H9 (cell line): ENCODE measurements around the gene ENDOV. TPM values are rescaled to one million over a fixed set of nuclear protein-coding genes. Genes with fewer than 3 reads are reported as not detected.

Experiments used
- DNase-seq: peaks from one replicate; pipeline ENCODE4 v3.0.0-alpha.2; 2017
- H2AFZ ChIP-seq: one replicate; pipeline ENCODE4 v1.6.1; 2013; ENCODE audit warnings: mild to moderate bottlenecking, low read length, control low read depth, moderate library complexity
- H2AK5ac ChIP-seq: 2 replicates; pipeline ENCODE4 v1.6.1; 2013; ENCODE audit warnings: low read length, control low read depth, mixed read lengths; ENCODE audit not compliant: insufficient read length
- H2BK120ac ChIP-seq: one replicate; pipeline ENCODE4 v1.6.1; 2013; ENCODE audit warnings: low read depth, mild to moderate bottlenecking, low read length, control low read depth, inconsistent platforms; ENCODE audit not compliant: poor library complexity, severe bottlenecking
- H2BK12ac ChIP-seq: 2 replicates; pipeline ENCODE4 v1.6.1; 2013; ENCODE audit warnings: low read length, control low read depth, mixed read lengths, low read depth; ENCODE audit not compliant: insufficient read length
- H2BK15ac ChIP-seq: 2 replicates; pipeline ENCODE4 v1.6.1; 2013; ENCODE audit warnings: low read depth, low read length, control low read depth
- H2BK20ac ChIP-seq: one replicate; pipeline ENCODE4 v1.6.1; 2013; ENCODE audit warnings: low read depth, mild to moderate bottlenecking, low read length, control low read depth, inconsistent platforms; ENCODE audit not compliant: poor library complexity, severe bottlenecking
- H2BK5ac ChIP-seq: 2 replicates; pipeline ENCODE4 v1.6.1; 2013; ENCODE audit warnings: low read length, control low read depth, mixed read lengths; ENCODE audit not compliant: insufficient read length
- H3K14ac ChIP-seq: 2 replicates; pipeline ENCODE4 v1.6.1; 2013; ENCODE audit warnings: low read length, control low read depth; ENCODE audit not compliant: insufficient read depth
- H3K18ac ChIP-seq: 2 replicates; pipeline ENCODE4 v1.6.1; 2013; ENCODE audit warnings: low read depth, mild to moderate bottlenecking, mixed read lengths, low read length, control low read depth; ENCODE audit not compliant: insufficient read length
- H3K23ac ChIP-seq: 2 replicates; pipeline ENCODE4 v1.6.1; 2013; ENCODE audit warnings: low read length, control low read depth, mixed read lengths, low read depth; ENCODE audit not compliant: insufficient read length
- H3K23me2 ChIP-seq: 2 replicates; pipeline ENCODE4 v1.6.1; 2013; ENCODE audit warnings: low read depth, mild to moderate bottlenecking, mixed read lengths, low read length, control low read depth; ENCODE audit not compliant: insufficient read length, poor library complexity, severe bottlenecking
- H3K27ac ChIP-seq: 2 replicates; pipeline ENCODE4 v1.5.1; 2013; ENCODE audit warnings: low read length, control low read depth, mixed read lengths, low read depth; ENCODE audit not compliant: insufficient read length
- H3K27me3 ChIP-seq: 2 replicates; pipeline ENCODE4 v1.6.1; 2013; ENCODE audit warnings: low read length, control low read depth, inconsistent platforms; ENCODE audit not compliant: insufficient read depth
- H3K4ac ChIP-seq: 2 replicates; pipeline ENCODE4 v1.6.1; 2013; ENCODE audit warnings: low read depth, mild to moderate bottlenecking, control low read depth, inconsistent platforms, low read length, moderate library complexity
- H3K4me1 ChIP-seq: 2 replicates; pipeline ENCODE4 v1.6.1; 2013; ENCODE audit warnings: low read length, control low read depth, inconsistent platforms; ENCODE audit not compliant: insufficient read depth
- H3K4me2 ChIP-seq: 2 replicates; pipeline ENCODE4 v1.6.1; 2013; ENCODE audit warnings: low read length, control low read depth, mixed read lengths; ENCODE audit not compliant: insufficient read length, insufficient read depth
- H3K56ac ChIP-seq: 2 replicates; pipeline ENCODE4 v1.6.1; 2013; ENCODE audit warnings: low read depth, mild to moderate bottlenecking, mixed read lengths, low read length, control low read depth; ENCODE audit not compliant: insufficient read length
- H3K79me1 ChIP-seq: 2 replicates; pipeline ENCODE4 v1.6.1; 2013; ENCODE audit warnings: low read depth, mild to moderate bottlenecking, moderate library complexity, low read length, control low read depth, inconsistent platforms; ENCODE audit not compliant: insufficient read depth, poor library complexity, severe bottlenecking
- H3K79me2 ChIP-seq: 2 replicates; pipeline ENCODE4 v1.6.1; 2013; ENCODE audit warnings: low read length, control low read depth, inconsistent platforms; ENCODE audit not compliant: insufficient read depth
- H3K9ac ChIP-seq: 2 replicates; pipeline ENCODE4 v1.6.1; 2013; ENCODE audit warnings: low read length, control low read depth, mixed read lengths; ENCODE audit not compliant: insufficient read length; ENCODE audit errors: extremely low read depth
- H3K9me3 ChIP-seq: one replicate; pipeline ENCODE4 v1.6.1; 2013; ENCODE audit warnings: low read depth, low read length, inconsistent platforms; ENCODE audit not compliant: control insufficient read depth
- H3T11ph ChIP-seq: one replicate; pipeline ENCODE4 v1.6.1; 2013; ENCODE audit warnings: mild to moderate bottlenecking, low read length, control low read depth, inconsistent platforms
- H4K20me1 ChIP-seq: one replicate; pipeline ENCODE4 v1.6.1; 2013; ENCODE audit not compliant: control insufficient read depth, insufficient read length, insufficient read depth
- H4K5ac ChIP-seq: 2 replicates; pipeline ENCODE4 v1.6.1; 2013; ENCODE audit warnings: low read depth, mild to moderate bottlenecking, mixed read lengths, low read length, control low read depth; ENCODE audit not compliant: insufficient read length
- H4K8ac ChIP-seq: replicated peaks from 2 replicates; pipeline ENCODE4 v1.6.1; 2013; ENCODE audit warnings: low read length, control low read depth, mixed read lengths, low read depth; ENCODE audit not compliant: insufficient read length
- H4K91ac ChIP-seq: 2 replicates; pipeline ENCODE4 v1.6.1; 2013; ENCODE audit warnings: low read depth, mild to moderate bottlenecking, moderate library complexity, mixed read lengths, low read length, control low read depth; ENCODE audit not compliant: insufficient read length
- H3K27ac Mint-ChIP-seq, 3 experiments: 2 replicates in 2 of 3; 3 replicates in 1 of 3; pipeline ENCODE4 v1.8.0; 2020 to 2021; ENCODE audit warnings: mixed read lengths in 3 of 3, mild to moderate bottlenecking in 1 of 3, moderate library complexity in 1 of 3
- H3K27me3 Mint-ChIP-seq: 2 replicates; pipeline ENCODE4 v1.8.0; 2021; ENCODE audit warnings: low read depth, mild to moderate bottlenecking, moderate library complexity, mixed read lengths
- H3K36me3 Mint-ChIP-seq, 3 experiments: 2 replicates in 2 of 3; 3 replicates in 1 of 3; pipeline ENCODE4 v1.8.0; 2020 to 2021; ENCODE audit warnings: low read depth in 3 of 3, mixed read lengths in 3 of 3; ENCODE audit not compliant: insufficient read depth in 1 of 3
- H3K4me1 Mint-ChIP-seq, 2 experiments: 2 replicates each; pipeline ENCODE4 v1.8.0; 2020; ENCODE audit warnings: mixed read lengths in 2 of 2
- H3K4me3 Mint-ChIP-seq, 2 experiments: 2 replicates in 1 of 2; 3 replicates in 1 of 2; pipeline ENCODE4 v1.8.0; 2020 to 2021; ENCODE audit warnings: mild to moderate bottlenecking in 2 of 2, mixed read lengths in 2 of 2, moderate library complexity in 1 of 2
- H3K9me3 Mint-ChIP-seq, 2 experiments: 2 replicates in 1 of 2; 3 replicates in 1 of 2; pipeline ENCODE4 v1.8.0; 2020; ENCODE audit warnings: mild to moderate bottlenecking in 2 of 2, mixed read lengths in 2 of 2, moderate library complexity in 1 of 2
- WGBS: extraction: QIAGEN DNeasy Blood & Tissue Kit; methylation state at CpG from one replicate; pipeline ENCODE4 v1.1.7; 2013; ENCODE audit warnings: missing lambda C conversion rate, low lambda C conversion rate, mixed read lengths; ENCODE audit not compliant: insufficient read length; ENCODE audit errors: extremely low coverage; 5-methylcytosine and 5-hydroxymethylcytosine counted together
- total RNA-seq: library from RNA; stranded (reverse); gene quantifications from 2 replicates; pipeline ENCODE4 v1.2.1, GENCODE V29; 2021
- TF ChIP-seq, protein P1 (sequence below): fragments of 200-600 bp; sonication (generic); conservative IDR thresholded peaks from 3 replicates; pipeline ENCODE4 v1.8.0; 2021; ENCODE audit warnings: antibody characterized with exemption, mild to moderate bottlenecking

The ENDOV gene
- total RNA-seq, 1 experiment from 2014 or later = 17.1 TPM

GRCh38 chr17:80422276-80422675 is 7.3 kb downstream of the ENDOV start:
- no peaks in the 10 kb centered on the region for H3K9me3 Mint-ChIP-seq
- Histone ChIP-seq H2AFZ (no peak overlapping the region), H3K23ac (no peak overlapping the region), H3K79me1 (no peaks in the 10 kb centered on the region), H2BK5ac (no peak overlapping the region), H3K9me3 (no peaks in the 10 kb centered on the region), H3T11ph (no peak overlapping the region), H3K27me3 (no peaks in the 10 kb centered on the region), H4K20me1 (no peaks in the 10 kb centered on the region), H3K4me2 (no peak overlapping the region), H3K14ac (no peak overlapping the region), H2BK120ac (no peak overlapping the region), H3K4ac (no peak overlapping the region), H3K9ac (no peak overlapping the region), H3K4me1 (no peaks in the 10 kb centered on the region), H2AK5ac (no peak overlapping the region), H3K23me2 (no peaks in the 10 kb centered on the region), H3K27ac (no peak overlapping the region), H4K91ac (no peak overlapping the region), H4K8ac (no peak overlapping the region), H3K18ac (no peak overlapping the region), H2BK20ac (no peak overlapping the region), H4K5ac (no peak overlapping the region), H3K56ac (no peak overlapping the region), H2BK15ac (no peak overlapping the region), H2BK12ac (no peak overlapping the region), H3K79me2 (no peaks in the 10 kb centered on the region)
- no peak for DNase-seq
- peak overlapping the region in 1 of 3 experiments; percentile 79; a peak in 1 of 7 replicates for H3K27ac Mint-ChIP-seq
- H3K27me3 Mint-ChIP-seq = peaks cover 2% of the 10 kb centered on the region
- TF ChIP-seq, protein P1, sequence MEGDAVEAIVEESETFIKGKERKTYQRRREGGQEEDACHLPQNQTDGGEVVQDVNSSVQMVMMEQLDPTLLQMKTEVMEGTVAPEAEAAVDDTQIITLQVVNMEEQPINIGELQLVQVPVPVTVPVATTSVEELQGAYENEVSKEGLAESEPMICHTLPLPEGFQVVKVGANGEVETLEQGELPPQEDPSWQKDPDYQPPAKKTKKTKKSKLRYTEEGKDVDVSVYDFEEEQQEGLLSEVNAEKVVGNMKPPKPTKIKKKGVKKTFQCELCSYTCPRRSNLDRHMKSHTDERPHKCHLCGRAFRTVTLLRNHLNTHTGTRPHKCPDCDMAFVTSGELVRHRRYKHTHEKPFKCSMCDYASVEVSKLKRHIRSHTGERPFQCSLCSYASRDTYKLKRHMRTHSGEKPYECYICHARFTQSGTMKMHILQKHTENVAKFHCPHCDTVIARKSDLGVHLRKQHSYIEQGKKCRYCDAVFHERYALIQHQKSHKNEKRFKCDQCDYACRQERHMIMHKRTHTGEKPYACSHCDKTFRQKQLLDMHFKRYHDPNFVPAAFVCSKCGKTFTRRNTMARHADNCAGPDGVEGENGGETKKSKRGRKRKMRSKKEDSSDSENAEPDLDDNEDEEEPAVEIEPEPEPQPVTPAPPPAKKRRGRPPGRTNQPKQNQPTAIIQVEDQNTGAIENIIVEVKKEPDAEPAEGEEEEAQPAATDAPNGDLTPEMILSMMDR = no peak
- no peak overlapping the region for H3K4me3 Mint-ChIP-seq
- peaks cover 3 to 7% of the 10 kb centered on the region in 2 experiments for H3K4me1 Mint-ChIP-seq
- WGBS = no CpG with 5 or more reads among the region's 18 CpGs
- H3K36me3 Mint-ChIP-seq = peaks cover 2 to 9% (median 9%) of the 10 kb centered on the region in 3 experiments; a peak in 3 of 7 replicates
